ENCODE results near the gene PDCL2. TPM values are rescaled to one million over a fixed set of nuclear protein-coding genes. Genes with fewer than 3 reads are reported as not detected.

The PDCL2 gene
- polyA plus RNA-seq, 3 donors = not detected

DNA sequence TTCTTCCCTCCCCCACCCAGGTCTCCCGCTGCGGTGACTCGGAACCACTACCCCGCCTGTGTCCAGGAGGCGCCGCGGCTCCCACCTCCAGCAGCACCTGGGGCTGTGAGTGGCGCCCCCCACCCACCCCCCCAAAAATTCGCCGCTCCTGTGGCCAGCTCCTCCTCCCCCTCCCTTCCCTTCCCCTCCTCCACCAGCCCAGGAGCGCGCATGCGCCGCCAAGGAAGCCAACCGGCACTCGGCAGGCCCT is 45.6 kb downstream of the PDCL2 start:
- H3K79me2 ChIP-seq (ENCODE audit: insufficient read depth, low read length) = peaks cover 43% of the 10 kb centered on the region
- no peak for DNase-seq
- no peaks in the 10 kb centered on the region for H3K36me3 ChIP-seq (replicated peaks in 1 of 2; ENCODE audit: control insufficient read depth in 1 of 2, insufficient read depth in 2 of 2, low read length in 2 of 2)
- Mint-ChIP-seq H3K4me3 (peak overlapping the region; percentile 87 to 91), H3K36me3 (peaks cover 0 to 6% of the 10 kb centered on the region in 2 donors), H3K27ac (peak overlapping the region in 5 of 7 donors; percentile 28 to 93 (median 82)), H3K4me1 (peaks cover 17% of the 10 kb centered on the region), H3K27me3 (ENCODE audit: low read depth in 3 of 3) (peaks cover 6 to 25% (median 20%) of the 10 kb centered on the region in 3 donors), H3K9me3 (no peaks in the 10 kb centered on the region)
- H4K20me1 ChIP-seq (ENCODE audit: insufficient read depth, low read length) = peaks cover 13% of the 10 kb centered on the region
- H3K4me1 ChIP-seq (ENCODE audit: control insufficient read depth in 1 of 2, insufficient read depth in 2 of 2, low read length in 2 of 2) = peaks cover 14 to 18% of the 10 kb centered on the region in 2 donors
- TF ChIP-seq, protein P1, sequence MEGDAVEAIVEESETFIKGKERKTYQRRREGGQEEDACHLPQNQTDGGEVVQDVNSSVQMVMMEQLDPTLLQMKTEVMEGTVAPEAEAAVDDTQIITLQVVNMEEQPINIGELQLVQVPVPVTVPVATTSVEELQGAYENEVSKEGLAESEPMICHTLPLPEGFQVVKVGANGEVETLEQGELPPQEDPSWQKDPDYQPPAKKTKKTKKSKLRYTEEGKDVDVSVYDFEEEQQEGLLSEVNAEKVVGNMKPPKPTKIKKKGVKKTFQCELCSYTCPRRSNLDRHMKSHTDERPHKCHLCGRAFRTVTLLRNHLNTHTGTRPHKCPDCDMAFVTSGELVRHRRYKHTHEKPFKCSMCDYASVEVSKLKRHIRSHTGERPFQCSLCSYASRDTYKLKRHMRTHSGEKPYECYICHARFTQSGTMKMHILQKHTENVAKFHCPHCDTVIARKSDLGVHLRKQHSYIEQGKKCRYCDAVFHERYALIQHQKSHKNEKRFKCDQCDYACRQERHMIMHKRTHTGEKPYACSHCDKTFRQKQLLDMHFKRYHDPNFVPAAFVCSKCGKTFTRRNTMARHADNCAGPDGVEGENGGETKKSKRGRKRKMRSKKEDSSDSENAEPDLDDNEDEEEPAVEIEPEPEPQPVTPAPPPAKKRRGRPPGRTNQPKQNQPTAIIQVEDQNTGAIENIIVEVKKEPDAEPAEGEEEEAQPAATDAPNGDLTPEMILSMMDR (IDR thresholded peaks at IDR 0.05) = no peak
- 0% methylated on average over 13 of the region's 16 CpGs for WGBS (ENCODE audit: insufficient coverage)
- peak overlapping the region; percentile 82 for H3K9ac ChIP-seq (ENCODE audit: insufficient read depth, low read length, poor library complexity, severe bottlenecking)
- peak overlapping the region; percentile 70 to 83 for H3K27ac ChIP-seq (ENCODE audit: low read depth in 1 of 2, low read length in 2 of 2)
- H3K4me3 ChIP-seq (replicated peaks in 1 of 3; ENCODE audit: low read depth in 2 of 3, low read length in 3 of 3) = peak overlapping the region; percentile 48 to 96 (median 86)
- H3K4me2 ChIP-seq (replicated peaks; ENCODE audit: extremely low read depth, low read length, poor library complexity, severe bottlenecking) = peak overlapping the region; percentile 91
- intact Hi-C loops (cut with micrococcal nuclease) = loop anchor here (5.0 kb wide), 2 partner anchors 149 to 306 kb away; partner anchors contain the start of genes EXOC1 (in 2 of the 2) and TMEM165 (in 2 of the 2)
- peak overlapping the region; percentile 98 for H2AFZ ChIP-seq (ENCODE audit: insufficient read depth, low read depth, low read length, poor library complexity, severe bottlenecking)
- no peaks in the 10 kb centered on the region for H3K9me3 ChIP-seq (replicated peaks in 1 of 2; ENCODE audit: control insufficient read depth in 1 of 2, insufficient read depth in 1 of 2, low read length in 2 of 2)
- H3K27me3 ChIP-seq (ENCODE audit: control insufficient read depth in 2 of 2, insufficient read depth in 2 of 2, low read length in 2 of 2) = peaks cover 3 to 9% of the 10 kb centered on the region in 2 donors

DNA sequence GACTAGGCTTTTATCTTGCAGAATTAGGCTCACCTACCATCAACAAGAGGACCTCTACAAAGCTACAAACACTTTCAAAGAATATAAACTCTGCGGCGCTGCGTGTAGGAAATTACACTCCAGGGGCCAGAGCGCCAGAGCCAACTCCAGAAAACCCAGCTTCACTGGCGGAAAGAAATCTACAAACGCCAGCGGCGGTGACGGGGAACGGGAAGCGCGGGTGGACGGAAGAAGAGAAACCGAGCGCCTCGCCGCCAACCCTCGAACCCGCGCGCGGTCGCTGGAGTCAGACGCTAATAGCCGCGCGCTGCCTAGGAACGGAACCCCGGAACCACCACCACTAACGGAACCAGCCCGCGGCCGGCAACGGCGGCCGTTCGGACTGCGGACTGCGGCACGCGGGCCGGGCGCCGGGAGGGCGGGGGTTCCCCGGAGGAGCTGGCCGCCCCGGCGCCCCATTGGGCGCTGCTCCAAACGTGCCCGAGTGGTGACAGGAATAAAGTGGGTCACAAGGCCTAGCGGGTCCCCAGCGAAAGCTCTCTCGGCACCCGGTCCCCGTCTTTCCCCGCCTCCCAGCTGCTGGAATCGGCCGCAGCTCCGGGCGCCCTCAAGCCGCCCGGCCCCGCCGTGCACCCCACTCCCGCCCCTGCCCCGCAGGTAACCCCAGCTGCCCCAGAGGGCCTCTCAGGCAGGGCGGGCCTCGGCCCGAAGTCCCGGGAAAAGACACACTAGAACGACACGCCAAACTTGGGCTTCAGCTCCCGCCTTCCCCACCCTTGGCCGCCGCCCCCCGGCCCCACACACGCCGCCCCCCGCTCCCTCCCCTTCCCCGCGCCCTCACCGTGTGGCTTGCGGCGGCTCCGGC is 46.2 kb downstream of the PDCL2 start:
- Histone ChIP-seq H3K4me2 (replicated peaks; ENCODE audit: extremely low read depth, low read length, poor library complexity, severe bottlenecking) (peak overlapping the region; percentile 91), H3K4me3 (replicated peaks in 1 of 3; ENCODE audit: low read depth in 2 of 3, low read length in 3 of 3) (peak overlapping the region; percentile 48 to 96 (median 86)), H3K9ac (ENCODE audit: insufficient read depth, low read length, poor library complexity, severe bottlenecking) (peak overlapping the region; percentile 82), H3K27ac (ENCODE audit: low read depth in 1 of 2, low read length in 2 of 2) (peak overlapping the region; percentile 70 to 83), H2AFZ (ENCODE audit: insufficient read depth, low read depth, low read length, poor library complexity, severe bottlenecking) (peak overlapping the region; percentile 98), H3K36me3 (replicated peaks in 1 of 2; ENCODE audit: control insufficient read depth in 1 of 2, insufficient read depth in 2 of 2, low read length in 2 of 2) (no peaks in the 10 kb centered on the region), H3K79me2 (ENCODE audit: insufficient read depth, low read length) (peaks cover 49% of the 10 kb centered on the region), H3K27me3 (ENCODE audit: control insufficient read depth in 2 of 2, insufficient read depth in 2 of 2, low read length in 2 of 2) (peaks cover 3 to 9% of the 10 kb centered on the region in 2 donors), H4K20me1 (ENCODE audit: insufficient read depth, low read length) (peaks cover 13% of the 10 kb centered on the region), H3K4me1 (ENCODE audit: control insufficient read depth in 1 of 2, insufficient read depth in 2 of 2, low read length in 2 of 2) (peaks cover 14 to 18% of the 10 kb centered on the region in 2 donors), H3K9me3 (replicated peaks in 1 of 2; ENCODE audit: control insufficient read depth in 1 of 2, insufficient read depth in 1 of 2, low read length in 2 of 2) (no peaks in the 10 kb centered on the region)
- Mint-ChIP-seq H3K4me3 (peak overlapping the region; percentile 87 to 90), H3K27me3 (ENCODE audit: low read depth in 3 of 3) (peaks cover 4 to 25% (median 20%) of the 10 kb centered on the region in 3 donors), H3K27ac (peak overlapping the region; percentile 82 to 93 (median 89)), H3K9me3 (no peaks in the 10 kb centered on the region), H3K36me3 (peaks cover 0 to 6% of the 10 kb centered on the region in 2 donors), H3K4me1 (peaks cover 17% of the 10 kb centered on the region)
- TF ChIP-seq, protein P1 (IDR thresholded peaks at IDR 0.05) = no peak
- under 1% methylated on average over 72 of the region's 87 CpGs for WGBS (ENCODE audit: insufficient coverage)
- DNase-seq = peak; percentile 64 to 69 (median 67)
- intact Hi-C loops (cut with micrococcal nuclease) = loop anchor here (2.0 to 5.0 kb wide), 3 partner anchors 149 to 306 kb away; partner anchors contain the start of genes EXOC1 (in 2 of the 2), TMEM165 (in 2 of the 2) and SRD5A3 (in 1 of the 2)

All from CD14-positive monocyte (primary cell).